HAP-1 (cell line): ENCODE data around the gene RFX2.

ENCODE experiments used
- DNase-seq, 2 experiments: peaks; one replicate each; pipeline ENCODE4 v3.0.0-alpha.2; 2016 to 2020; ENCODE audit warnings: low spot score in 2 of 2
- H3K27me3 ChIP-seq: fragments of 250-450 bp; sonication (Bioruptor Pico); 2 replicates; pipeline ENCODE4 v1.5.1; 2020; ENCODE audit warnings: low read depth, mild to moderate bottlenecking, moderate library complexity
- H3K36me3 ChIP-seq: fragments of 250-450 bp; sonication (Bioruptor Pico); replicated peaks from 2 replicates; pipeline ENCODE4 v1.5.1; 2020; ENCODE audit warnings: mild to moderate bottlenecking
- H3K4me1 ChIP-seq: fragments of 250-450 bp; sonication (Bioruptor Pico); 2 replicates; pipeline ENCODE4 v1.5.1; 2020; ENCODE audit warnings: mild to moderate bottlenecking
- H3K4me3 ChIP-seq: fragments of 250-450 bp; sonication (Bioruptor Pico); 2 replicates; pipeline ENCODE4 v1.5.1; 2020; ENCODE audit warnings: mild to moderate bottlenecking, moderate library complexity
- H3K9me3 ChIP-seq: fragments of 250-450 bp; sonication (Bioruptor Pico); 2 replicates; pipeline ENCODE4 v1.5.1; 2020; ENCODE audit warnings: mild to moderate bottlenecking, moderate library complexity
- in situ Hi-C: fragments of 300-500 bp; cut with MboI; formaldehyde crosslinking; loops from 3 replicates; pipeline ENCODE4 v1.14.3; 2020; ENCODE audit warnings: low sequenced_read_pairs, inconsistent platforms, mixed read lengths

The RFX2 gene

DNA sequence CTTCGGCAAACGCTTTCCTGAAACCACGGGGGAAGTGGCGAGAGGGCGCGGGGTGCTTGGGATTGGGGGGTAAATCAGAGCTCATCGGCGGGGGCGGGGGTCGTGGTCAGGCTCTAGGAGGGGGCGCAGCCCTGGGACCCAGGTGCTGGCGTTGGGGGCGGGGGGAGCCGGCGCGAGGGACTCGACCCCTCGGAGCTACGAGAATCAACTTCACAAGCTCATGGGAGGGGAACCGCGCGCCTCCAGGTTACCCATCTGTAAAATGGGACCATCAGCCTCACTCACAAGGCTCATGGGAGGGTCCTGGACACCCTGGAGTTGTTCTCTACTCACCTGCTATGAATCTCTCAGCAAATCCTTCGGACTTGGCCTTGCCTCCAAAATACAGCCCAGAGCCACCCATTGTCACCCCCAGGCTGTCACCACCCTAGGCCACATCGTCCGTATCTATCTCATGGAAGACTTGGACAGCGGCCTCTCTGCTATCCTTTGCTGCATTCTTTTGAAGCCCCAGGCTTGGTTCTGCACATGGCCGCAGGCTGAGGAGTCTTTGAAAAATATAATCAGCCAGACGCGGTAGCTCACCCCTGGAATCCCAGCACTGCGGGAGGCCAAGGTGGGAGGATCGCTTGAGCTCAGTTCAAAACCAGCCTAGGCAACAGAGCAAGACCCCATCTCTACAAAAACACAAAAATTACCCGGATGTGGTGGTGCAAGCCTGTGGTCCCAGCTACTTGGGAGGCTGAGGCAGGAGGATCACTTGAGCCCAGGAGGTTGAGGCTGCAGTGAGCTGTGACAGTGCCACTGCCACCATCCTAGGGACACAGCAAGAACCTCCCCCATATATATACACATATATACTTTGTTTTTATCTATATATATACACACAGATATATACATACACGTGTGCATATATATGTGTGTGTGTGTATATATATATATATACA, 131.4 kb downstream of the RFX2 start:
- Histone ChIP-seq H3K36me3 (peaks cover 21% of the 10 kb centered on the region), H3K9me3 (no peaks in the 10 kb centered on the region), H3K4me3 (peak overlapping the region; percentile 98), H3K27me3 (no peaks in the 10 kb centered on the region), H3K4me1 (peaks cover 30% of the 10 kb centered on the region)
- in situ Hi-C loops: no loop called here
- peak in 1 of 2 experiments; percentile 37 for DNase-seq

DNA sequence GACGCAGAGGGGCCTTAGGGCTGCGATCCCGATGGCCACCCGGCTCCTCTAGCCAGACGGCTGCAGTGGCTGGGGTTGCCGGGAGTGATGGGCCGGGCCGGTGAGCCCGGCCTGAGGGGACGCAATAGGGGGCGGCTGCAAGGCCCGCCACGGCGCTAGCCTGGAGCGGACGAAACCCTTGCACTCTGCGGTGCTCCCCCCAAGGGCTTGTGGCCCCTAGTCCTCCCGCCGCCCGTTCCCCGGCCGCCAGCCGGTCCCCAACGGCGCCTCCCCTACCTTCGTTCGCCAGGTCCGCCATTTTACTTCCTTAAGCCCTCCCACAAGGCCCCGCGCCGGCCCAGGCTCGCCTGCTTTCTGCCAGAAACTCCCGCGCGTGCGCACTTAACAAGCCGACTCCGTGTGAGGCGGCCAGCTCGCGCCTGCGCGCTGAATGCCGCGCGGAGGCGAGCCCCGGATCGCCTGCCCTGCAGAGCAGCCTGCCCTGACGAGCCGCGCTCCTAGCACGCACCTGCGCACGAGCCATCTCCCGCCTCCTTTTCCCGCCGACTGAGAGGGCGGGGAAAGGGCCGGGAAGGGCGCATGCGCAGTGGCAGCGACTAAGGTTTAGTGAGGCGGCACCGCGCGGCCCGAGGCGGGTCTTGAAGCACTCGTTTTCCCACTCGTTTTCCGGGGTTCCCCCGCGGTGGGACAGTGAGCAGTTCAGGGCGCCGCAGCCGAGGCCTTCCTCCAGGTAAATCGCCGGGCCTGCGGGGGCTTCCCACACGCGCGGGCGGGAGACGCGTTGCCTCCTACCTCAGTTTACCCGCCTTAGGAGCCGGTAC, 132.3 kb downstream of the RFX2 start, which contains the start of gene RANBP3:
RANBP3 (minus strand) TSS at position 356 of the 821 bp plus-strand sequence; CDS start at position 298, 58 bp downstream.
- in situ Hi-C loops: no loop called here
- peak; percentile 97 to 98 for DNase-seq
- Histone ChIP-seq H3K9me3 (no peaks in the 10 kb centered on the region), H3K4me1 (peaks cover 24% of the 10 kb centered on the region), H3K27me3 (no peaks in the 10 kb centered on the region), H3K4me3 (peak within 1 kb of the TSS; percentile 98), H3K36me3 (peaks cover 27% of the 10 kb centered on the region)

DNA sequence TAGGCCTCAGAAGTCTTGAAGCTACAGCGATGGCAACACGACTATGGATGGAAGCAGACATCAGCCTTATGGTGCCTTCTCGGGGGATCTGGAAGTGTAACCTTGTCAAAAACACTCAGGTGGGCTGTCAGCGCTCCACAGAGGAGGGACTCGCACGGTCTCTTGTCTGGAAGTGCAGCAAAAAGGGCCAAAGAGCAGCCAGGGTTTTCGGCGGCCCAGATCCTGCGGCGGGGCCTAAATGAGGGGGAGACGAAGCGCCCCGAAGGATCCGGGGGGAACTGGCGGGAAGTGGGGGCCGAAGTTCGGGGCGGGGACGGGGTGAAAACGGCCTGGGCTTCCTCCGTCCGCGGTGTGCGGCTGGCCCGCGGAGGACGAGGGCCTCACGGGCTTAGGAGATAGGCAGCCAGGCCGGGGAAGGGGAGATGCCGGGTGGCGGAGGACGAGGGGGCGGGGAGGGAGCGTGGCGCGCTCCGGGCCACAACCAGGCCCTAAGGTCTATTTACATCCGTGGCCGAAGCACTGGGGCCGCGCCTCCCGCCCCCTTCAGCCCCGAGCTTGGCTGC, 133.0 kb downstream of the RFX2 start:
- peaks cover 27% of the 10 kb centered on the region for H3K36me3 ChIP-seq
- in situ Hi-C loops: no loop called here
- peaks cover 24% of the 10 kb centered on the region for H3K4me1 ChIP-seq

DNA sequence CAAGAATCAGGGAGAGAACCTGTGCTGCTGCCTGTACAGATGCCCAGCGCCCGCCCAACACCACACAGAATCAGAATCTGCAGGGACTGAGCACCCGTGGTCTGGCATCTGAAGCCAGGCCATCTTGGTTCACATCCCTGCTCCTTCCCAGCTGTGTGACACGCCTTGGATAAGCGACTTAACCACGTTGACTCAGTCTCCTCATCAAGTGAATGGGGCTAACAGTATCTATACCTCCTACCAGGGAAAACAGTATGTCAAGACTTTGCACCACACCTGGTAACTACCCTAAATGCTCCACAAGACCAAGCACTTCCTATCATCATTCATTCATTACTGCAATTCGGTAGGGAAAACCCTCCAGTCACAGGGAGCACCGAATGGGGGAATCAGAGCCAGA, 133.5 kb downstream of the RFX2 start:
- Histone ChIP-seq H3K4me1 (peaks cover 24% of the 10 kb centered on the region), H3K4me3 (peak overlapping the region; percentile 98), H3K27me3 (no peaks in the 10 kb centered on the region), H3K9me3 (no peaks in the 10 kb centered on the region), H3K36me3 (peaks cover 27% of the 10 kb centered on the region)
- DNase-seq: no peak
- in situ Hi-C loops: no loop called here

More for the DNA sequence above, 133.0 kb downstream of the RFX2 start:
- DNase-seq: no peak
- H3K4me3 ChIP-seq: peak overlapping the region; percentile 98
- no peaks in the 10 kb centered on the region for H3K27me3 ChIP-seq
- no peaks in the 10 kb centered on the region for H3K9me3 ChIP-seq

GRCh38 chr19:5975388-5975728, 134.9 kb downstream of the RFX2 start:
- peaks cover 22% of the 10 kb centered on the region for H3K4me1 ChIP-seq
- peaks cover 26% of the 10 kb centered on the region for H3K36me3 ChIP-seq
- H3K4me3 ChIP-seq: no peak overlapping the region
- H3K9me3 ChIP-seq: no peaks in the 10 kb centered on the region
- in situ Hi-C loops: no loop called here
- H3K27me3 ChIP-seq: no peaks in the 10 kb centered on the region
- DNase-seq: no peak

- Histone ChIP-seq H3K4me1 (peaks cover 16% of the 10 kb centered on the region), H3K27me3 (no peaks in the 10 kb centered on the region), H3K36me3 (peaks cover 25% of the 10 kb centered on the region), H3K9me3 (no peaks in the 10 kb centered on the region), H3K4me3 (no peak overlapping the region)
- in situ Hi-C loops: no loop called here
- no peak for DNase-seq
Observed at GRCh38 chr19:5974721-5975387, 135.4 kb downstream of the RFX2 start.

DNA sequence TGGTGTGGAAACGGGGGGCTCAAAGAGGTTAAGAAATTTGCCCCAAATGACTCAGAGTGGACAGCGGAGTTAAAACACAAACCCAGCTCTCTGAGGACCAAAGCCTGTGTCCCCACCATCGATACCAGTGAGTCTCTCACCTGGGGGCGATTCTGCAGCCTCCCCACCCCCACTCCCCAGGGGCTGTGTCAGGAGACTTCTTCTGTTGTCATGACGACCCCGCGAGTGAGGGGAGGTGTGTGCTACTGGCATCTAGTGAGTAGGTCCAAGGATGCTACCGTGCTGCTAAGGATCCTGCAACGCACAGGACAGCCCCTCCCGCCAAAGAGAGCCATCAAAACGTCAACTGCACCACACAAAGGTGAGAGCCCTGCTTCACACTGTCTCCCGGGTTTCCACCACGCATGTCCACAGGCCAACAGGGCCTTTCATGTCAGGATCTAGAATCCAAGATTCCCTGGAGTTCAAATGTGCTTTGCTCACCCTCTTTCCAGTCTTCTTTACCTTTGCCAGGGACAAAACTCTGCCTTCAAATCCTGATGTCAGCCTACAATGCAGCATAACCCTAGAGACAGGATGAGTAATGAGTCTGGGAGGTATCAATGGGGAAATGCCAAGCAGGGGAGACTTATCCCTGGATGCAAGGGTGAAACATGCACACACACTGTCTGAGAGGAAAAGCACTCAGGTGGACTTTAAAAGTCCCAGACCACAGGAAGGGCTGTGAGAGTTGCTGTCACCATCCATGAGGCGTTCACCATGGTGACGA, 136.2 kb downstream of the RFX2 start:
- in situ Hi-C loops: no loop called here
- no peaks in the 10 kb centered on the region for H3K27me3 ChIP-seq
- H3K36me3 ChIP-seq: peaks cover 25% of the 10 kb centered on the region
- H3K4me1 ChIP-seq: peaks cover 14% of the 10 kb centered on the region
- DNase-seq: no peak
- H3K9me3 ChIP-seq: no peaks in the 10 kb centered on the region
- H3K4me3 ChIP-seq: no peak overlapping the region

DNA sequence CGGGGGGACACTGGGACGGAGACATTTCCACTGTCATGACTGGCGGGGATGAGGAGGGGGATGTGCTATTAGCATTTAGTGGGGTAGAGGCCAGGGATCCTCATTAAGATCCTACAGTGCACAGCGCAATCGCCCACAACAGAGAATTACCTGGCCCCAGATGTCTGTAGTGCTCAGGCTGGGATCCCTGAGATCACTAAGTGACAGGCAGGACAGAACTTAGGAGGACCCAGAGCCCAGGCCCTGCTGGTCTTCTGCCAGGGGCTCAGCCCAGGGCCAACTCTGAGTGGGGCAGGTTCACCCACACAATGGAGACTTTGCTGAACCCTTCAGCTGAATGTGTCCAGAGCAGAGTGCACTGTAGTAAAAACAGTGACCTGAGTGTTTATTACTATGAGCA, 136.9 kb downstream of the RFX2 start:
- Histone ChIP-seq H3K4me3 (no peak overlapping the region), H3K9me3 (no peaks in the 10 kb centered on the region), H3K27me3 (no peaks in the 10 kb centered on the region), H3K4me1 (peaks cover 14% of the 10 kb centered on the region), H3K36me3 (peaks cover 25% of the 10 kb centered on the region)
- in situ Hi-C loops: no loop called here
- no peak for DNase-seq

GRCh38 chr19:5972355-5972731, 138.0 kb downstream of the RFX2 start:
- peaks cover 22% of the 10 kb centered on the region for H3K36me3 ChIP-seq
- no peak for DNase-seq
- H3K9me3 ChIP-seq: no peaks in the 10 kb centered on the region
- H3K4me1 ChIP-seq: peaks cover 17% of the 10 kb centered on the region
- in situ Hi-C loops: no loop called here
- H3K4me3 ChIP-seq: no peak overlapping the region
- no peaks in the 10 kb centered on the region for H3K27me3 ChIP-seq

GRCh38 chr19:5971714-5972354, 138.5 kb downstream of the RFX2 start:
- DNase-seq: no peak
- Histone ChIP-seq H3K4me3 (no peak overlapping the region), H3K27me3 (no peaks in the 10 kb centered on the region), H3K9me3 (no peaks in the 10 kb centered on the region), H3K36me3 (peaks cover 22% of the 10 kb centered on the region), H3K4me1 (peaks cover 16% of the 10 kb centered on the region)
- in situ Hi-C loops: no loop called here

GRCh38 chr19:5969476-5969875, 140.8 kb downstream of the RFX2 start:
- DNase-seq: no peak
- Histone ChIP-seq H3K27me3 (no peaks in the 10 kb centered on the region), H3K4me1 (peaks cover 8% of the 10 kb centered on the region), H3K36me3 (peaks cover 17% of the 10 kb centered on the region), H3K4me3 (no peak overlapping the region), H3K9me3 (no peaks in the 10 kb centered on the region)
- in situ Hi-C loops: no loop called here

DNA sequence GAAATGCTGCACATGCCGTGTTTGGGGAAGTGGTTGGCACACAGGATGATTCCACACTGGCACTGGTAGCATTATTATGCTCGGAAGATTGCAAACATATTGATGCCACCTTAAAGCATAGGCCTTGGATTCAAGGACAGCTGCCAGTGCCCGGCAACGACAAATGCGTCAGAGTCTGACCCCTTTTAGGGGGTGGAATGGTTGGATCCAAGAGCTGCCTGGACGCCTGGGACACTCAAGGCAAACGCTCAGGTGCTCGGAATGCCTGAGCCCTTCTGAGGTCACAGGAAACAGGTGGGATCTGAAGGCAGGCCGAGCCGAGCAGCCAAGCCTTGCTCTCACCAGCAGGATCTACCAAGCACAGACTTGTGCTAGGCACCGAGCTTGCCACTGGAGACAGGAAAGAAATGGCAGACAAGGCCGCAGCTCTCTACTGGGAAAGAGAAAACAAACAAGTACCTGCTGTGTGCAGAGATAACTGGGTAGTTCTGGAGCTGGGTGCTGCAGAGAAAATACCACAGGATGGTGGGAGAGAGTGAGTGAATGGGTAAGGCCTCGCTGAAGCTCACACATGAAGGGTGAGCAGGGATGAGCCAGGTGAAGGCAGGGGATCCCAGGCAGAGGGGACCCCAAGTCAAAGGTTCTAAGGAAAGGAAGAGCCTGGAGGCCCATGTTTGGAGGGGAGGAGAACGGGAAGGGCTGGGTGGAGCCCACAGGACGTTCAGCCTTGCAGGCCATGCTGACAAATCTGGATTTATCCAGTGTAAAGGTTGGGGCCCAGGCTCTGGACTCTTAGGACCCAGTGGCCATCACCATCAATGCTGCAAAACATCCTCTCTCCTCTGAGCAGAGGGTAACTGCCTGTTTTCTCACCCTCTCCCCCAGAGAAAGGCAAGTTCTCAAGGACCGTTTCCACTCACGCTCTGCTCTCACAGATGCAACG, 141.6 kb downstream of the RFX2 start:
- H3K27me3 ChIP-seq: no peaks in the 10 kb centered on the region
- H3K9me3 ChIP-seq: no peaks in the 10 kb centered on the region
- in situ Hi-C loops: no loop called here
- peaks cover 8% of the 10 kb centered on the region for H3K4me1 ChIP-seq
- DNase-seq: no peak
- no peak overlapping the region for H3K4me3 ChIP-seq
- H3K36me3 ChIP-seq: peaks cover 12% of the 10 kb centered on the region
